Suprapubic skin (tissue), 3 donors: ENCODE measurements around the gene GNGT2.

ENCODE experiments used
- POLR2A ChIP-seq, 2 donors: fragments of 450-650 bp; IDR thresholded peaks; one replicate each; pipeline ENCODE4 v1.6.1; 2017; ENCODE audit warnings: antibody characterized with exemption in 2 of 2, mild to moderate bottlenecking in 2 of 2, moderate library complexity in 2 of 2
- TF ChIP-seq, protein P1 (sequence below), 2 donors: fragments of 200-600 bp in 1 of 2; fragments of 450-650 bp in 1 of 2; sonication (generic) in 1 of 2; IDR thresholded peaks; one replicate each; pipeline ENCODE4 v1.5.1; 2016 to 2019; ENCODE audit warnings: antibody characterized with exemption in 2 of 2, mild to moderate bottlenecking in 1 of 2, moderate library complexity in 1 of 2

DNA sequence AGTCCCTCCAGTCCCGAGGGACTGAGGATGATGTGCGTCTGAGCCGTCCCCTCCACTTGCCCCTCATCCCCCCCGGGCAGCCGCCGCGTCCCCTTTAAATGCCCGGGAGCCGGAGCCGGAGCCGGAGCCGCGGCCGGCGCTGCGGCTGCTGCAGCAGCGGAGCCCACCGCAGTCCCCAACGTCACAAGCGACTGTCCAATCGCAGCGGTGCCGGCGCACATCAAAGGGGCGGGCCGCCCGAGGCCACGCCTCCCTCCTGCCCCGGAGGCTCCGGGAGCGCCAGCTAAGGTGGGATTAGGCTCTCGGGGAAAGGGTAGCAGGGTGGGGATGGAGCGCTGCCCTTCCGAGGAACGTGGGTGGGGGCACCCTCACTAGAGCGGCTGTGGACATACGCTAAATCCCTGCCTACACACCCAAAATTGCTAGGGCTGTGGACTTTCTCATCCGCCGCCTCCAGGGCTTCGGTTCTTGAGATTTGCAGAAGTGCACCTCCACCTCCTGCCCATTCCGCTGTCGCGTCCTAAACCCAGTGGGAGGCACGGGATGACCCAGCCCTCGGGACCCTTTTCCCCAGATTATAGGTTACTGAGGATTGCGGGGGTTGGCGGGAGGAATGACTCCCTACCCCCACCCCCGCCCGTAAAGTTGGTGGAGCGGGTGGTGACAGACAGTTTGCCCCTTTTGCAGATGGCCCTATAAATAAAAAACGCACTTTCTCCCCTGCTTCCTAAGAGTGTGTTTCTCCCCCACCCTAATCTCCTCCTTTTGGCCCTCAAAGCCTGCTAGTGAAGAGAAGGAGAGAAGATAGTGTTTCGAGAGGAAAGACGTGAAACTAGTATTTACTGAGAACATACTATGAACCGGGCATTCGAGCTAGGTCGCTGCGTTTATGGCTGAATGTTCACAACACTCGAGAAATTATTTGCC lies 20.5 kb upstream of the GNGT2 start, which contains the start of gene PHOSPHO1:
- TF ChIP-seq, protein P1, sequence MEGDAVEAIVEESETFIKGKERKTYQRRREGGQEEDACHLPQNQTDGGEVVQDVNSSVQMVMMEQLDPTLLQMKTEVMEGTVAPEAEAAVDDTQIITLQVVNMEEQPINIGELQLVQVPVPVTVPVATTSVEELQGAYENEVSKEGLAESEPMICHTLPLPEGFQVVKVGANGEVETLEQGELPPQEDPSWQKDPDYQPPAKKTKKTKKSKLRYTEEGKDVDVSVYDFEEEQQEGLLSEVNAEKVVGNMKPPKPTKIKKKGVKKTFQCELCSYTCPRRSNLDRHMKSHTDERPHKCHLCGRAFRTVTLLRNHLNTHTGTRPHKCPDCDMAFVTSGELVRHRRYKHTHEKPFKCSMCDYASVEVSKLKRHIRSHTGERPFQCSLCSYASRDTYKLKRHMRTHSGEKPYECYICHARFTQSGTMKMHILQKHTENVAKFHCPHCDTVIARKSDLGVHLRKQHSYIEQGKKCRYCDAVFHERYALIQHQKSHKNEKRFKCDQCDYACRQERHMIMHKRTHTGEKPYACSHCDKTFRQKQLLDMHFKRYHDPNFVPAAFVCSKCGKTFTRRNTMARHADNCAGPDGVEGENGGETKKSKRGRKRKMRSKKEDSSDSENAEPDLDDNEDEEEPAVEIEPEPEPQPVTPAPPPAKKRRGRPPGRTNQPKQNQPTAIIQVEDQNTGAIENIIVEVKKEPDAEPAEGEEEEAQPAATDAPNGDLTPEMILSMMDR (IDR thresholded peaks at IDR 0.05), result no peak
- TF ChIP-seq POLR2A (IDR thresholded peaks at IDR 0.05), result no peak
